GM19025 (cell line): ENCODE measurements around the gene CSNK1A1.

Source experiments
- ATAC-seq: cut with Tn5 transposase; IDR thresholded peaks from one replicate; pipeline ENCODE4 v1.9.1; 2021; ENCODE audit warnings: mild to moderate bottlenecking, low read depth, moderate library complexity; ENCODE audit not compliant: unreplicated experiment

CSNK1A1 gene

GRCh38 chr5:149575131-149575530 lies 23.9 kb upstream of the CSNK1A1 start:
- ATAC-seq = no peak

- no peak for ATAC-seq
These were observed 21.5 kb upstream of the CSNK1A1 start for GRCh38 chr5:149572576-149573231.

- no peak for ATAC-seq
These were observed 20.9 kb upstream of the CSNK1A1 start for GRCh38 chr5:149572170-149572569.

DNA sequence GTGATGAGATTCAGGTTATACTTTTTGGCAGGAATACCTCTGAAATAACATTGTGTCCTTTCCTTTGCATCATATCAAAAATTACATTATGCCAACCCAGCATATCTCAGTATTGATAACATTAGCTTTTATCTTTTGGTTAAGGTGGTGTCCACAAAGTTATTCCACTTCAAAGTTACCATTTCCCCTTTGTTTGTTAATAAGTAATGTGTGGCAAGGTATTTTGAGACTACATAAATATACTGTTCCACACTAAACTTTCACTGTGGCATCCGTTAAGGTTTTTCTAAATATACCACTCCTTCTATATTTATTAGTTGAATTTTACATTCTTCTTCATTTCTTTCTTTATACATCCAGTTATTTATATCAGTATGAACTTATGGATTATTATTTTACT lies 16.0 kb upstream of the CSNK1A1 start:
- no peak for ATAC-seq

GRCh38 chr5:149564542-149565140 lies 13.4 kb upstream of the CSNK1A1 start:
- peak; percentile 92 for ATAC-seq

GRCh38 chr5:149563466-149563865 lies 12.2 kb upstream of the CSNK1A1 start:
- no peak for ATAC-seq

GRCh38 chr5:149561848-149562247 lies 10.6 kb upstream of the CSNK1A1 start:
- ATAC-seq = no peak

- no peak for ATAC-seq
These were observed 8.5 kb upstream of the CSNK1A1 start for GRCh38 chr5:149559706-149560105.

GRCh38 chr5:149552553-149553160 lies 1.4 kb upstream of the CSNK1A1 start:
- ATAC-seq = no peak

DNA sequence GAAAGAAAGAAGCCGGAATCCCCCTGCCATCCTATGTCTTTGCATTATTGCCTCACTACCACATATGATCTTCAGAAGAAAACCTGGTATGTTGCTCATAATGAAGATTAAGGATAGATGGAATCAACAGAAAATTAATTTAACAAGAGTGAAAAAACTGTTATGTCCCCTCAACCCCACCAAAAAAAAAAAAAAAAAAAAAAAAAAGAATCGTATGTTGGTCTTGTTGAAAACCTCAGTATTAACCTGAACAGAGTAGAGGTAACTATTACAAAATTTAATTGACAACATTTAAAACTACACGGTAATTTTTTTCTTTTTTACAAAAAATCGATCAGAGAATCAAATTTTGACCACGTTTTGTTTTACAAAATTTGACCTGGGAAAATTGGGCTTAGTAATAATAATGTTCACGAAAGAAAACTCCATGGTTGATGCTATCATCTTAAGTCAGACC lies 827 bp upstream of the CSNK1A1 start:
- no peak for ATAC-seq

GRCh38 chr5:149550594-149551226 lies 529 bp downstream of the CSNK1A1 start:
- ATAC-seq = no peak

- no peak for ATAC-seq
These were observed 1.0 kb downstream of the CSNK1A1 start for GRCh38 chr5:149550268-149550583.

DNA sequence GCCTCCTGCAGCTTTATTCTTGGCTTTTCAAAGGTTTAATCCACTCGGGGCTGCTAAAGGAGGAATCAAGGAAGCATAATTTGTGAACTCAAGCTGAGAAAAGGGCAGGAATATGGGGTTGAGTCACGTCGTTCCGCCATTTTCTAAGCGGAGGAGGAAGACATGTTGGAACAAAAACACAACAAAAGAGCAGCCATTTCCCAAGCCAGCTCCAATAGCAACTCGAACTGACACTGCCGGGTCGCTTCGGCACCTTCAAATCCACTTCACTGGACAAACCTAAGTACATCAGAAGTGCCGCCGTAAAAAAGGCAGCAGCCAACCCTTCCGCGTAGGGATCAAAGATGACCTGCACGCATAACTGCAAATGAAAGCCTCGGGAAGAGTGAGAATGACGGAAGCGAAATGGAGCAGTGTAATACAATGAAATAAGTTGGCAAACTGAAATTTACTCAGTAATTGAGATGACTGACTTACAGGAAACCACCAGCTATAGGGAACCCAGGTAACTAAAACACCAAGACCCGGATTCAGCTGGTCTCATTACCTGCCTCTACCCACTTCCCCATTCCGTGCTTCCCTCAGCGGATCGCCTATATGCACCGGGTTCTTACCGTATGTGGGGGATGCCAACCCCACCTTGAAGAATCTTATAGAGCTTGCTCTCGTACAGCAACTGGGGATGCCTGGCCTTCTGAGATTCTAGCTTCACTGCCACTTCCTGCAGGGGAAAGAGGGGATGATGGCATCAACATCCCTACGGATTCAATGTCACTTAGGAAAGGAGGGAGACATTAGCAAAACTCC lies 1.6 kb downstream of the CSNK1A1 start:
- ATAC-seq = no peak

GRCh38 chr5:149546974-149547373 lies 4.3 kb downstream of the CSNK1A1 start:
- no peak for ATAC-seq

DNA sequence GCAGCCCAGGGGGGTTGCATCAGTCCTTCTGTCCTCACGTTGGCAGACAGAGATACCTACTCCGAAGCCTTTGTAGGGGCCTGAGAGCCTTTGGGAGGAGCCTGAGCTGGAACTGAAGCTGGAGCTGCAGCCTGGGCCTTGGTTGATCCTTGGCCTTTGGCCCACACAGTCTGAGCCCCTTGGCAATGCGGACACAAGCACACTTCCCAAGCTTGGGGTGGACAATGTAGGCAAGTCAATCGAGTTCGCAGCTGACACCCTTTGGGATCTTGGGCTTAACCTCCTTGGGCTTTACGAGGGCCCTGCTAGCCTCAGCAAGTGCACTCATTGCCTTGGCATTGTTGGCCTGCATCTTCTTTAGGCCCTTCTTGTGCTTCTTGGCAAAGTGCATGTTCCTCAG lies 5.9 kb downstream of the CSNK1A1 start:
- ATAC-seq = no peak

DNA sequence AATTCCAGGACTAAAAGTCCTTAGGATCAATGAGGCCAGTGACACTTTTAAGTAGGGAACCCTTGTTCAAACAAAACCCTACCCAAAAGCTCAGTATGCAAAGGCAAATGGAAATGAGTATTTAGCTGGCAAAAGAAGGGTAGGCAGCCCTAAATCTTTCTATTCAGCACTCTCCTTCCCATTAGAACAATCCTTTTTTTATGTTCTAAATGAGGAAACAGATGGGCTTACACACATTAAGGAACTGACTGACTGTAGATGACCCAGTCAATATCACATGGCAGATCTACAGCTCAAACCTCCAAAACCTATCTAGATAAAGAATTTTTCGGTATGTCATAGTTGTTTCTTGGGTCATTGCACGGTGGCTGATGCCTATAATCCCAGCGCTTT lies 7.2 kb downstream of the CSNK1A1 start:
- no peak for ATAC-seq

- no peak for ATAC-seq
These were observed 7.7 kb downstream of the CSNK1A1 start for GRCh38 chr5:149543361-149544027.

DNA sequence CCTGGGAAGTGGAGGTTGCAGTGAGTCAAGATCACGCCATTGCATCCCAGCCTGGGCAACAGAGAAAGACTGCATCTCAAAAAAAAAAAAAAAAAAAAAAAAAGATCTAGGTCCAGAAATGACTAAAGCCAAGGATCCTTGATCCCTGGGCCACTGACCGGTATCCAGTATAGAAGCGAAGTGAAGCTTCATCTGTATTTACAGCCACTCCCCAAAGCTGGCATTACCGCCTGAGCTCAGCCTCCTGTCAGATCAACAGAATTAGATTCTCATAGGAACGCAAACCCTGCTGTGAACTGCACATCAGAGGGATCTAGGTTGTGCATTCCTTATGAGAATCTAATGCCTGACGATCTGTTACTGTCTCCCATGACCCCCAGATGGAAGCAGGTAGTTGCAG lies 9.3 kb downstream of the CSNK1A1 start:
- no peak for ATAC-seq

DNA sequence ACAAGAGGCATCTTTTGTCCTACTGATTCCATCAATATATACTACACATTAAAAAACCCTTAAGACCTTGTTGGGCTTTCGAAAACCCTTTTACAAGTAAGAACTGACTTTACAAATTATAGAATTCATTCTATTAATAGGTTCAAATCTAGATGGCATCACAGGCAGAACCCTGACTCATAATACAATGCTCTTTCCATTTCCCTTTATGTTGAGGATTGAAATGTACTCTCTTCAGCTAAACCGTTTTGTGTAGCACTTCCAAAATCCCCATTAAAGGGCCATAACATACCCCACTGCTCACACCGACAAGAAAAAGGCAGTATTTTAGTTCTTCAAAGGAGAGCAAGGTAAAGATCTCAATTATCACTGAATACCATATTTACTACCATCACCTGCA lies 11.2 kb downstream of the CSNK1A1 start:
- no peak for ATAC-seq

- no peak for ATAC-seq
These were observed 13.8 kb downstream of the CSNK1A1 start for GRCh38 chr5:149537374-149537975.
